Tibial nerve (tissue), 3 donors: ENCODE results near the gene MBD3.
"Not testable (repeated sequence)": the region's sequence is repeated elsewhere in the genome, so short reads cannot be mapped to it uniquely, and the experiment has no call there.

Source experiments
- CTCF ChIP-seq, 5 experiments: fragments of 200-600 bp in 3 of 5; fragments of 450-650 bp in 2 of 5; sonication (generic) in 3 of 5; IDR thresholded peaks; one replicate each; pipeline ENCODE4 v1.5.1; 2016 to 2019; ENCODE audit warnings: antibody characterized with exemption in 5 of 5, mild to moderate bottlenecking in 3 of 5, moderate library complexity in 2 of 5
- POLR2A ChIP-seq, 2 donors: fragments of 450-650 bp; IDR thresholded peaks; one replicate each; pipeline ENCODE4 v1.6.1; 2017; ENCODE audit warnings: antibody characterized with exemption in 2 of 2, mild to moderate bottlenecking in 2 of 2, moderate library complexity in 2 of 2

GRCh38 chr19:1530856-1531255 is 61.8 kb downstream of the MBD3 start:
- not testable (repeated sequence) for TF ChIP-seq CTCF, POLR2A (IDR thresholded peaks at IDR 0.05)
